Coronary artery (tissue), 2 donors: ENCODE data around the gene MAPKAP1.

Source experiments
- DNase-seq: peaks from one replicate; pipeline ENCODE4 v3.0.0-alpha.2; 2017; ENCODE audit warnings: low spot score
- H3K27ac ChIP-seq, 2 donors: fragments of 200-600 bp; sonication (generic); one replicate each; pipeline ENCODE4 v1.5.1; 2016 to 2019
- H3K4me3 ChIP-seq: fragments of 200-600 bp; sonication (generic); 2 replicates; pipeline ENCODE4 v1.5.1; 2016; ENCODE audit warnings: mild to moderate bottlenecking, moderate library complexity
- TF ChIP-seq, protein P1 (sequence below): fragments of 200-600 bp; sonication (generic); IDR thresholded peaks from one replicate; pipeline ENCODE4 v1.5.1; 2019; ENCODE audit warnings: antibody characterized with exemption

Gene MAPKAP1

GRCh38 chr9:125415583-125416460 is 291.2 kb downstream of the MAPKAP1 start:
- no peak for DNase-seq
- Histone ChIP-seq H3K27ac (no peak overlapping the region), H3K4me3 (no peak overlapping the region)
- TF ChIP-seq, protein P1, sequence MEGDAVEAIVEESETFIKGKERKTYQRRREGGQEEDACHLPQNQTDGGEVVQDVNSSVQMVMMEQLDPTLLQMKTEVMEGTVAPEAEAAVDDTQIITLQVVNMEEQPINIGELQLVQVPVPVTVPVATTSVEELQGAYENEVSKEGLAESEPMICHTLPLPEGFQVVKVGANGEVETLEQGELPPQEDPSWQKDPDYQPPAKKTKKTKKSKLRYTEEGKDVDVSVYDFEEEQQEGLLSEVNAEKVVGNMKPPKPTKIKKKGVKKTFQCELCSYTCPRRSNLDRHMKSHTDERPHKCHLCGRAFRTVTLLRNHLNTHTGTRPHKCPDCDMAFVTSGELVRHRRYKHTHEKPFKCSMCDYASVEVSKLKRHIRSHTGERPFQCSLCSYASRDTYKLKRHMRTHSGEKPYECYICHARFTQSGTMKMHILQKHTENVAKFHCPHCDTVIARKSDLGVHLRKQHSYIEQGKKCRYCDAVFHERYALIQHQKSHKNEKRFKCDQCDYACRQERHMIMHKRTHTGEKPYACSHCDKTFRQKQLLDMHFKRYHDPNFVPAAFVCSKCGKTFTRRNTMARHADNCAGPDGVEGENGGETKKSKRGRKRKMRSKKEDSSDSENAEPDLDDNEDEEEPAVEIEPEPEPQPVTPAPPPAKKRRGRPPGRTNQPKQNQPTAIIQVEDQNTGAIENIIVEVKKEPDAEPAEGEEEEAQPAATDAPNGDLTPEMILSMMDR = no peak

GRCh38 chr9:125413579-125413978 is 293.4 kb downstream of the MAPKAP1 start:
- H3K27ac ChIP-seq = no peak overlapping the region
- no peak for DNase-seq
- H3K4me3 ChIP-seq = no peak overlapping the region
- TF ChIP-seq, protein P1 = no peak

DNA sequence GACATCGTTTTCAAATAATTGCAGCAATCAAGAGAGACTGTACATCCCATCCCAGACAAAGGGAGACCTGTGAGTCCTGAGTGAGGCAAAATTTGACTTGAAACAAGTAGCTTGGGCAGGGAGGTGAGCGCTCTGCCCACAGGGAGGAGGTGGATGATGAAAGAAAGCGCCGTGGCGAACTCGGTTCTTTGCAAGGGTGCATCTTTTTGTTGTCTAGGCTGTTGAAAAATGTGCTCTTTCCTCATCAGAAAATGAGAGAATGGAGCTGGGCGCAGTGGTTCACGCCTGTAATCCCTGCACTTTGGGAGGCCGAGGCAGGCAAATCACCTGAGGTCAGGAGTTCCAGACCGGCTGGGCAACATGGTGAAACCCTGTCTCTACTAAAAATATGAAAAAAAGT is 294.8 kb downstream of the MAPKAP1 start:
- H3K27ac ChIP-seq = no peak overlapping the region
- no peak overlapping the region for H3K4me3 ChIP-seq
- DNase-seq = no peak
- TF ChIP-seq, protein P1 = no peak

DNA sequence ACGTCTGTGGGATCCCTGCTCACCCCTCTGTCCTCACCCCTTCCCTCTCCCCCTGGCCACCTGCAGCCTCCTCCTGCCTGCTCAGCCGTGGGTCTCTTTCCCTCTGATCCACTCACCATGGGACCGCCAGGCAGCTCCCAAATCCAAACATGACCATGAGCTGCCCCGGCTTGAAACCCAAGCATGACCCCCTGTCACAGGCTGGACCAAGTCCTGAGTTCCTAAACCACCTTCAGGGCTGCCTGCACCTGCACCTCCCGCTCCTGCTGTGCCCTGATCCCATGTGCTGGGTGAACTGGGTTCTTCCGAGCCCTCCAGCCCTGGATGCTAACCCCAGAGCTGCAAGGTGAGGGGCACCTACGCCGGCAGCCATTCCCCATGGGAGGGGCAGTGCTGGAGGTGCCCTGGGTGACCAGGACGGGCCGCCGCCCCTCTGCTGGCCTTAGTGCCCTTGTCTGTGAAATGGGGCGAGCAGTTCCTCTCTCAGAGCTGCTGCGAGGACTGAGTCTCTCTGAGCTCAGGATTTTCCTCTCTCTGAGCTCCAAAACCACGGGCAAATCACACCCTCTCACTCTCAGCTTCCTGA is 295.7 kb downstream of the MAPKAP1 start:
- DNase-seq = no peak
- H3K27ac ChIP-seq = no peak overlapping the region
- TF ChIP-seq, protein P1 = no peak
- H3K4me3 ChIP-seq = no peak overlapping the region

- TF ChIP-seq, protein P1 = no peak
These were observed 296.5 kb downstream of the MAPKAP1 start for GRCh38 chr9:125410522-125410894.

DNA sequence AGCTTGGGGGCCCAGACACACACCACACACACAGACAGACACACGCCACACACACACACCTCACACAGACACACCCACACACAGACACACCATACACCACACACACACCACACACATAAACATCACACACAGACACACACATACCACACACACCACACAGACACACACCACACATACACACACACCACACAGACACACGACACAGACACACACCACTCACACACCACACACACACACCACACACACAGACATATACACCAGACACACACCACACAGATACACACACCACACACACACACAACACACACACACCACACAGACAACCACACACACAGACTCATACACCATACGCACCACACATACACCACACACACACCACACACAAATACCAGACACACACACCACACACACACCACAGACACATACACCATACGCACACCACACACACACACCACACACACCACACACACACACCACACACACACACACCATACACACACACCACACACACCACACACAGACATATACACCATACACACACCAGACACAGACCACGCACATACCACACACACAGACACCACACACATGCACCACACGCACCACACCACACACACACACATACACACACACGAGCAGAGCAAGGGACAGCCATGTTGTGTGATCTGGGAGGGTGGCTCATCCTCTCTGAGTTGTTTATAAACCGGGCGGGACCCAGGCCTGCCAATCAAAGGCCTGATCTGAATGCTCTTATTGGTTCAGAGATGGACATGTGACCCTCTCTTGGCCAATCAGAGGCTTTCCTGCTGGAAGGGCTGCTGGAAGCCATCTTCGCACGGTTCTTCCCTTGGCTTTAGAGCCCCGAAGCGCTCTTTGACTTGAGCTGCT is 297.1 kb downstream of the MAPKAP1 start:
- Histone ChIP-seq H3K4me3 (no peak overlapping the region), H3K27ac (no peak overlapping the region)
- TF ChIP-seq, protein P1 = no peak
- DNase-seq = no peak

More at GRCh38 chr9:125410522-125410894, 296.5 kb downstream of the MAPKAP1 start:
- no peak overlapping the region for H3K27ac ChIP-seq
- H3K4me3 ChIP-seq = no peak overlapping the region
- DNase-seq = no peak
